Caco-2 (cell line): ENCODE measurements around the gene APOBEC3G. TPM values are rescaled to one million over a fixed set of nuclear protein-coding genes. Genes with fewer than 3 reads are reported as not detected.

Source experiments
- BruUV-seq: library from RNA; stranded (reverse); fragments of 400-500 nt; replicated peaks from 2 replicates; lab custom pipeline; 2021; lab: Mats Ljungman, UMichigan
- CTCF ChIA-PET: fragments of 300-600 bp; sonication (Branson Sonifier 250); formaldehyde crosslinking; loops from one replicate; lab custom pipeline; 2022; ENCODE audit warnings: antibody characterized with exemption; lab: Charles Lee
- POLR2A ChIA-PET: fragments of 300-600 bp; sonication (Branson Sonifier 250); formaldehyde crosslinking; loops from one replicate; lab custom pipeline; 2022; ENCODE audit warnings: antibody characterized with exemption; lab: Charles Lee
- DNase-seq, 2 experiments: peaks; one replicate each; pipeline versions ENCODE4 v3.0.0 to v3.0.0-alpha.2; 2020 to 2022
- H3K27me3 ChIP-seq: replicated peaks from 2 replicates; pipeline ENCODE4 v1.6.0; 2011; ENCODE audit warnings: low read length; ENCODE audit not compliant: control insufficient read depth, insufficient read depth
- H3K36me3 ChIP-seq: 2 replicates; pipeline ENCODE4 v1.5.1; 2011; ENCODE audit warnings: low read length; ENCODE audit not compliant: control insufficient read depth, insufficient read depth
- H3K4me1 ChIP-seq: fragments of 250-450 bp; sonication (Bioruptor Pico); 2 replicates; pipeline ENCODE4 v1.5.1; 2020; ENCODE audit warnings: mild to moderate bottlenecking
- H3K4me3 ChIP-seq: 2 replicates; pipeline ENCODE4 v1.5.1; 2011; ENCODE audit warnings: low read depth, mild to moderate bottlenecking, control low read depth, low read length
- H3K9me3 ChIP-seq: fragments of 250-450 bp; sonication (Bioruptor Pico); 2 replicates; pipeline ENCODE4 v1.5.1; 2020; ENCODE audit warnings: mild to moderate bottlenecking, moderate library complexity
- H3K27ac Mint-ChIP-seq: one replicate; pipeline ENCODE4 v1.8.0; 2022; ENCODE audit warnings: mixed read lengths; ENCODE audit not compliant: unreplicated experiment
- H3K27me3 Mint-ChIP-seq: one replicate; pipeline ENCODE4 v1.8.0; 2022; ENCODE audit warnings: mixed read lengths; ENCODE audit not compliant: insufficient read depth, unreplicated experiment
- H3K36me3 Mint-ChIP-seq: one replicate; pipeline ENCODE4 v1.8.0; 2022; ENCODE audit warnings: mild to moderate bottlenecking, mixed read lengths; ENCODE audit not compliant: insufficient read depth, unreplicated experiment
- H3K4me1 Mint-ChIP-seq: one replicate; pipeline ENCODE4 v1.8.0; 2022; ENCODE audit warnings: low read depth, mixed read lengths; ENCODE audit not compliant: unreplicated experiment
- H3K4me3 Mint-ChIP-seq: one replicate; pipeline ENCODE4 v1.8.0; 2022; ENCODE audit warnings: mild to moderate bottlenecking, moderate library complexity, mixed read lengths; ENCODE audit not compliant: unreplicated experiment
- H3K9me3 Mint-ChIP-seq: one replicate; pipeline ENCODE4 v1.8.0; 2022; ENCODE audit warnings: mixed read lengths; ENCODE audit not compliant: unreplicated experiment
- CTCF ChIP-seq, 2 experiments: fragments of 200-600 bp in 1 of 2; IDR thresholded peaks; 1 replicate in 1 of 2; 2 replicates in 1 of 2; pipeline versions ENCODE4 v1.5.1 to v1.8.0; 2011 to 2022; ENCODE audit warnings: antibody characterized with exemption in 1 of 2, control low read depth in 1 of 2, inconsistent platforms in 1 of 2, low read depth in 1 of 2, low read length in 1 of 2, mild to moderate bottlenecking in 1 of 2, moderate library complexity in 1 of 2; ENCODE audit not compliant: insufficient read depth in 1 of 2, severe bottlenecking in 1 of 2, unreplicated experiment in 1 of 2
- intact Hi-C: fragments of 100-400 bp; cut with micrococcal nuclease; formaldehyde crosslinking; loops from one replicate; pipeline ENCODE4 v1.10.0; 2022; ENCODE audit not compliant: unreplicated experiment
- total RNA-seq: library from RNA; stranded (reverse); gene quantifications from 2 replicates; pipeline ENCODE4 v1.2.3, GENCODE V29; 2022

APOBEC3G gene
- total RNA-seq, 1 experiment from 2014 or later: 0.73 TPM

- intact Hi-C loops: no loop called here
- H3K36me3 Mint-ChIP-seq: no peaks in the 10 kb centered on the region
- no peak overlapping the region for H3K27ac Mint-ChIP-seq
- Histone ChIP-seq H3K36me3 (no peaks in the 10 kb centered on the region), H3K4me1 (no peaks in the 10 kb centered on the region), H3K27me3 (no peaks in the 10 kb centered on the region), H3K4me3 (no peak overlapping the region), H3K9me3 (no peaks in the 10 kb centered on the region)
- POLR2A ChIA-PET: no interaction called here
- CTCF ChIA-PET: interaction anchor here (0.5 kb wide), 1 partner anchor 1160 kb away, joined by 6 read pairs; no protein-coding TSS in a partner anchor
- no peaks in the 10 kb centered on the region for H3K4me1 Mint-ChIP-seq
- H3K4me3 Mint-ChIP-seq: no peak overlapping the region
- H3K27me3 Mint-ChIP-seq: no peaks in the 10 kb centered on the region
- TF ChIP-seq CTCF (IDR thresholded peaks at IDR 0.05; ENCODE audit: insufficient read depth in 1 of 2, low read depth in 1 of 2, low read length in 1 of 2, severe bottlenecking in 1 of 2, unreplicated experiment in 1 of 2): no peak
- DNase-seq: no peak
- no TSS peak for BruUV-seq
- H3K9me3 Mint-ChIP-seq: no peaks in the 10 kb centered on the region
Measured at GRCh38 chr22:39094717-39095389, 17.8 kb downstream of the APOBEC3G start.

- H3K27me3 Mint-ChIP-seq: no peaks in the 10 kb centered on the region
- no peaks in the 10 kb centered on the region for H3K9me3 ChIP-seq
- CTCF ChIA-PET: no interaction called here
- no peaks in the 10 kb centered on the region for H3K36me3 Mint-ChIP-seq
- H3K4me1 Mint-ChIP-seq: no peaks in the 10 kb centered on the region
- H3K4me3 ChIP-seq: no peak overlapping the region
- H3K9me3 Mint-ChIP-seq: no peaks in the 10 kb centered on the region
- H3K27ac Mint-ChIP-seq: no peak overlapping the region
- no peak for DNase-seq
- BruUV-seq: no TSS peak
- H3K4me1 ChIP-seq: no peaks in the 10 kb centered on the region
- POLR2A ChIA-PET: no interaction called here
- TF ChIP-seq CTCF (IDR thresholded peaks at IDR 0.05; ENCODE audit: insufficient read depth in 1 of 2, low read depth in 1 of 2, low read length in 1 of 2, severe bottlenecking in 1 of 2, unreplicated experiment in 1 of 2): no peak
- H3K4me3 Mint-ChIP-seq: no peak overlapping the region
- no peaks in the 10 kb centered on the region for H3K27me3 ChIP-seq
- intact Hi-C loops: no loop called here
- H3K36me3 ChIP-seq: no peaks in the 10 kb centered on the region
Measured at GRCh38 chr22:39095971-39096370, 18.9 kb downstream of the APOBEC3G start.

- Histone ChIP-seq H3K4me1 (no peaks in the 10 kb centered on the region), H3K4me3 (no peak within 1 kb of the TSS), H3K9me3 (no peaks in the 10 kb centered on the region), H3K27me3 (no peaks in the 10 kb centered on the region), H3K36me3 (no peaks in the 10 kb centered on the region)
- POLR2A ChIA-PET: interaction anchor here (0.6 kb wide), 1 partner anchor 63 kb away, joined by 20 read pairs; no protein-coding TSS in a partner anchor
- no TSS peak for BruUV-seq
- CTCF ChIA-PET: no interaction called here
- H3K4me3 Mint-ChIP-seq: no peak within 1 kb of the TSS
- no peak for DNase-seq
- H3K36me3 Mint-ChIP-seq: no peaks in the 10 kb centered on the region
- H3K27me3 Mint-ChIP-seq: no peaks in the 10 kb centered on the region
- H3K9me3 Mint-ChIP-seq: no peaks in the 10 kb centered on the region
- TF ChIP-seq CTCF (IDR thresholded peaks at IDR 0.05; ENCODE audit: insufficient read depth in 1 of 2, low read depth in 1 of 2, low read length in 1 of 2, severe bottlenecking in 1 of 2, unreplicated experiment in 1 of 2): no peak
- no peak within 1 kb of the TSS for H3K27ac Mint-ChIP-seq
- no peaks in the 10 kb centered on the region for H3K4me1 Mint-ChIP-seq
- intact Hi-C loops: no loop called here
Measured at GRCh38 chr22:39097098-39098020, 20.3 kb downstream of the APOBEC3G start, which contains the start of gene APOBEC3H. TSS of gene APOBEC3H (plus strand) at chr22:39097244. CDS start at chr22:39100279, 3,035 bp downstream.
